Stomach smooth muscle (tissue), 2 donors: ENCODE results near the gene TP53TG5.

Experiments
- H3K27ac ChIP-seq: one replicate; pipeline ENCODE4 v1.7.0; 2013; ENCODE audit warnings: mild to moderate bottlenecking, low read length, inconsistent platforms
- H3K27me3 ChIP-seq, 2 donors: one replicate each; pipeline ENCODE4 v1.7.0; 2013; ENCODE audit warnings: low read length in 2 of 2; ENCODE audit not compliant: insufficient read depth in 2 of 2, control insufficient read depth in 1 of 2
- H3K36me3 ChIP-seq, 2 donors: one replicate each; pipeline ENCODE4 v1.7.0; 2013; ENCODE audit warnings: low read length in 2 of 2; ENCODE audit not compliant: control insufficient read depth in 2 of 2, insufficient read depth in 2 of 2
- H3K4me1 ChIP-seq: one replicate; pipeline ENCODE4 v1.7.0; 2013; ENCODE audit warnings: low read length; ENCODE audit not compliant: control insufficient read depth, insufficient read depth
- H3K4me3 ChIP-seq, 2 donors: one replicate each; pipeline ENCODE4 v1.7.0; 2013; ENCODE audit warnings: low read length in 2 of 2
- H3K9ac ChIP-seq, 2 donors: one replicate each; pipeline ENCODE4 v1.7.0; 2013; ENCODE audit warnings: low read length in 2 of 2, mild to moderate bottlenecking in 1 of 2
- H3K9me3 ChIP-seq, 2 donors: one replicate each; pipeline ENCODE4 v1.7.0; 2013; ENCODE audit warnings: low read length in 2 of 2; ENCODE audit not compliant: control insufficient read depth in 2 of 2
- donor health status: healthy.
- donor health status: Pancreatic carcinoma.

The TP53TG5 gene

DNA sequence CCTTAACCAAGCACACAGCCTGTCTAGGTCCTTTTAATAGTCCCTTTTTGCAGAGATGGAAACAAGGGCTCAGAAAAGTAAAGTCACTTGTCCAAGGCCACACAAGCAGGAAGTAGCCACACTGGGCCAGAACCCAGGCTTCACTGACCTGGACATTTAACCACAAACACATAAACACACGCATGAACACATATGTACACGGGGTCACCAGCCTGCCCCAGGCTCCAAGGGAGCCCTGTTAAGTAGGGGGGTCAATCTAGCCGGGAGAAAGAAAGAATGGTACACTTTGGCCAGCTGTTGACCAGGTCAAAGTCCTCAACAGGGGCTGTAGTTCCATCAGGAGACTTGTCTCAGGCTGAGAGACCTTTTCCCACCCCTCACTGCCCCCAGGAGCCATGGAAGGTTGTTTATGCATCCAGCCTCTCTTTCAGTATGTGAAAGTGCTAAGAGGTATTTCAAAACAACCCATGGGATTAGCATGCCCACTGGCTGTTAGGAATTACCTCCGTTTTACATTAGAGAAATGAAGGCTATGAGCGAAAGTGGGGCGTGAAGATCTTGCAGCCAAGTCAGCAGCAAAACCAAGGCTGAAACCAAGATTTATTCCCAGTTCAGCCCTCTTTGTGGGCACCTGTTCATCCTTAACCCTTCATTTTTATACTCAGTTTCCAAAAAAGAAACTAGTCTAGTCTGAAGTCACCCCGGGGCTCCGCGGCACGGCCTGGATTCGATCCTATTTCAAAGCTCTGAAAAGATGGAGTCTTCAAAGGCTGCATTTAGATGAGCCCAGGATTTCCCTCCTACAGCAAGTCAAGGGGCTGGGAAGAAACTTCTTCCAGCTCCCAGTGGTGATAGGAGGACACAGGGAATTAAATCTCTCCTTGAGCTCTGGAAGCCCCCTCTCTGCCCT, 39.7 kb downstream of the TP53TG5 start:
- peak overlapping the region; percentile 85 for H3K27ac ChIP-seq
- H3K36me3 ChIP-seq = peaks cover 11 to 20% of the 10 kb centered on the region in 2 donors
- H3K9ac ChIP-seq = peak overlapping the region; percentile 66
- peaks cover 68% of the 10 kb centered on the region for H3K4me1 ChIP-seq
- peak overlapping the region; percentile 9 to 35 for H3K4me3 ChIP-seq
- H3K27me3 ChIP-seq = no peaks in the 10 kb centered on the region
- no peaks in the 10 kb centered on the region for H3K9me3 ChIP-seq

- Histone ChIP-seq H3K27ac (peak overlapping the region; percentile 85), H3K36me3 (peaks cover 15 to 25% of the 10 kb centered on the region in 2 donors), H3K9ac (peak overlapping the region; percentile 66 to 72), H3K27me3 (no peaks in the 10 kb centered on the region), H3K4me3 (peak overlapping the region; percentile 27 to 35), H3K4me1 (peaks cover 60% of the 10 kb centered on the region), H3K9me3 (no peaks in the 10 kb centered on the region)
Observed at GRCh38 chr20:45337367-45338120, 40.6 kb downstream of the TP53TG5 start.

DNA sequence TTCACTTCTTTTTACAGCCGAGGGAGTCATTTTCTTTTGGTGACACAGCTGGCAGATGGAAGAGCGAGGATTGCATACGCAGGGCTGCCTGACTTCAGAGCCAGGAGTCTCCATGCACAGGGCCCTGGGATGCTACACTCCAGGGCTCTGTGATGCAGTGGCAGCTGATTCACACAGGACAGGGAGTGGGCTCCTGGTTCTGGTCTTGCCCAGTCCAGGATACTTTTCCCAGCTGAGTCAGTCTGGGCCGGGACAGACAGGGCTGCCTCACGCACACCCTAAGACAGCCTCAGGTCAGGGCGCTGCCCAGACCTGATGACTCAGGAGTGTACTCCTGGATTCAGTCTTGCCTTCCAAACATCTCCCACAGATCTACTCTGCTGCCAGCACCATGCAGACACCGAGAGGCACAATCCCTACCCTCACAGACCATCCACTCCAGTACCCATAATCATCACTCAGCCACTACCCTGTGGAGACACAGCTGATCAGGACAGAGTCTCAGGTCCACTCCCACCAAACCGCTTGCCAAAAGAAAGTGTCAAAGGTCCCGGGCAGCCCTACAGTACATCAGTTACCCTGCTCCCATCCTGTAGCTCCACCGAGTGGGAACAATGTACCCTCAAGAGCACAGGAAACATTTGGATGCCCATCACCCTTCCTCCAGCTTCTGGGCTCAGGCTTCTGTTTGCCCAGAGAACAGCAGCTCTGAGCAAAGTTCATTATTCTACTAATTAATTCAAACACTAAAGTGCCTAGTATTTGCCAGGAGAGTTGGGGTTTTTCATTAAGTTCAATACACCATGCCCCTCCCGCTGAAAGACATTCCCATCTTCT, 41.4 kb downstream of the TP53TG5 start:
- Histone ChIP-seq H3K4me3 (peak overlapping the region; percentile 27 to 35), H3K27me3 (no peaks in the 10 kb centered on the region), H3K36me3 (peaks cover 15 to 28% of the 10 kb centered on the region in 2 donors), H3K9me3 (no peaks in the 10 kb centered on the region), H3K9ac (peak overlapping the region; percentile 66 to 72), H3K4me1 (peaks cover 52% of the 10 kb centered on the region), H3K27ac (peak overlapping the region; percentile 85)

DNA sequence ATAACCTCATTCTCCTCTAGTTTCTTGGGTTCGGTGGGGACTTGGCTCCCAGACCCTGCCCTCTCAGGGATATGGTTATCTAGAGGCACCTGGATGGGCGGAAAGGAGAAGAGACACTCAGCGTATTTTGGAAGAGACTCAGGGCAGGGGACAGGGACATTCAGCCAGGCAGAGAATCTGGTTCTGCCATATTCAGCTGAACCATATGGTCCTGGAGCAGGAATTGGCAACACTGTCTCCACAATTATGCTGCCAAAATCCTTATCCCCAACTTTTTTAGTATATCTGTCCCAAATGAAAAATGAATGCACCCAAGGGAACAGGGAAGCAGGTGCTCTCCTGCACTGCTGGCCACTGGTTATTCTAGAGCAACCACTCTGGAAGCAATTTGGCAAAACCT, 47.6 kb downstream of the TP53TG5 start:
- Histone ChIP-seq H3K27me3 (no peaks in the 10 kb centered on the region), H3K9me3 (no peaks in the 10 kb centered on the region), H3K27ac (no peak overlapping the region), H3K4me1 (no peaks in the 10 kb centered on the region), H3K36me3 (peaks cover 60% of the 10 kb centered on the region in 2 donors), H3K4me3 (no peak overlapping the region), H3K9ac (no peak overlapping the region)

- H3K27me3 ChIP-seq = no peaks in the 10 kb centered on the region
- H3K9me3 ChIP-seq = no peaks in the 10 kb centered on the region
- no peak overlapping the region for H3K9ac ChIP-seq
- H3K27ac ChIP-seq = no peak overlapping the region
- no peaks in the 10 kb centered on the region for H3K4me1 ChIP-seq
- no peak overlapping the region for H3K4me3 ChIP-seq
- H3K36me3 ChIP-seq = peaks cover 54 to 58% of the 10 kb centered on the region in 2 donors
Observed at GRCh38 chr20:45329497-45330319, 48.4 kb downstream of the TP53TG5 start.

DNA sequence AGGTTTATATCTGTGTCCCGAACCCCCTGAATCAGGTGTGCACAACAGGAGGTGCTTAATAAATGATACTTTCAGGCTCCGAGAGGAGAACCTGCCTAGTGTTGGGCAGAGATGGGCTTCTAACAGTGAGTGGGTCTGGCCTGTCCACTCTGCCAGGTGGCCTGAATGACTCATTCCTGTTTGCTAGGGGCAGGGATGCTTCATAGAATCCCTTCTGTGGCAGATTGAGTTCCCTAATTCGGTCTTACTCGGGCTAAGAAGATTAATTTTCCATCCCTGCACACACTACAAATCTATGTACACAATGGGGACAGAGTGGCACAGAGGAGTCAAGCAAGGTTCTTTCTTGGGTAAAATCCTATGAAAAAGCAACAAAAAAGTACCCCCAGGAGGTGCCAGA, 49.7 kb downstream of the TP53TG5 start:
- no peaks in the 10 kb centered on the region for H3K4me1 ChIP-seq
- peaks cover 53 to 56% of the 10 kb centered on the region in 2 donors for H3K36me3 ChIP-seq
- H3K27ac ChIP-seq = no peak overlapping the region
- H3K27me3 ChIP-seq = no peaks in the 10 kb centered on the region
- H3K9ac ChIP-seq = no peak overlapping the region
- H3K9me3 ChIP-seq = no peaks in the 10 kb centered on the region
- no peak overlapping the region for H3K4me3 ChIP-seq

GRCh38 chr20:45325371-45325770, 52.8 kb downstream of the TP53TG5 start:
- no peaks in the 10 kb centered on the region for H3K27me3 ChIP-seq
- H3K9me3 ChIP-seq = no peaks in the 10 kb centered on the region
- no peak overlapping the region for H3K27ac ChIP-seq
- H3K4me1 ChIP-seq = no peaks in the 10 kb centered on the region
- no peak overlapping the region for H3K4me3 ChIP-seq
- peaks cover 35 to 40% of the 10 kb centered on the region in 2 donors for H3K36me3 ChIP-seq
- H3K9ac ChIP-seq = no peak overlapping the region

DNA sequence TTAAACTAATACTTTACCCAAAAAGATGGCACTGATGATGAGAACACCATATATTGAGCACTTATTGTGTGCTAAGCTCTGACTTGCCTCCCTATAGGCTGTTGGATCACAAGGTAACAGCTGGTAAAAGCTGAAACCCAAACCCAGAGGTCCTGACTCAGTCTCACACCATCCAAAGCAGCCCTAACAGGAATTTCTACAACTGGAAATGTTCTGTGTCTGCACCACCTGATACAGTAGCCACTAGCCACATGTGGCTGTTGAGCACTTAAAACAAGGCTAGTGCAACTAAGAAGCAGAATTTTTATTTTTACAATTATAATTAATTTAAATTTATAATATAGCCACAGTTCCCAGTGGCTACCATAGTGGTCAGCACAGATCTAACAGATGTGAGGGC, 54.4 kb downstream of the TP53TG5 start:
- Histone ChIP-seq H3K27ac (no peak overlapping the region), H3K4me1 (no peaks in the 10 kb centered on the region)

GRCh38 chr20:45322952-45323383, 55.2 kb downstream of the TP53TG5 start:
- H3K36me3 ChIP-seq = peaks cover 12 to 16% of the 10 kb centered on the region in 2 donors
- H3K27me3 ChIP-seq = no peaks in the 10 kb centered on the region
- no peaks in the 10 kb centered on the region for H3K9me3 ChIP-seq
- H3K4me1 ChIP-seq = no peaks in the 10 kb centered on the region
- H3K9ac ChIP-seq = no peak overlapping the region
- H3K27ac ChIP-seq = no peak overlapping the region
- H3K4me3 ChIP-seq = no peak overlapping the region

More for the DNA sequence above, 54.4 kb downstream of the TP53TG5 start:
- no peaks in the 10 kb centered on the region for H3K9me3 ChIP-seq
- no peak overlapping the region for H3K9ac ChIP-seq
- H3K27me3 ChIP-seq = no peaks in the 10 kb centered on the region
- no peak overlapping the region for H3K4me3 ChIP-seq
- peaks cover 19 to 23% of the 10 kb centered on the region in 2 donors for H3K36me3 ChIP-seq
